Occipital lobe (tissue), 3 donors: ENCODE measurements around the gene ZNF219. TPM values are rescaled to one million over a fixed set of nuclear protein-coding genes. Genes with fewer than 3 reads are reported as not detected.
A peak's percentile ranks its signal among the peaks of the same experiment; 100 is the strongest.
"Not testable (repeated sequence)": the region's sequence is repeated elsewhere in the genome, so short reads cannot be mapped to it uniquely, and the experiment has no call there.

Source experiments
- DNase-seq: peaks from one replicate; lab custom pipeline; 2025; lab: John Stamatoyannopoulos, UW
- small RNA-seq: library from RNA; depleted of rRNA; stranded (forward); fragments of <200 nt; gene quantifications from one replicate; pipeline ENCODE3, GENCODE V24; 2014
- total RNA-seq: library from RNA; depleted of rRNA; stranded (reverse); fragments of >200 nt; gene quantifications from one replicate; pipeline ENCODE4 v1.2.3, GENCODE V29; 2014

The ZNF219 gene
- total RNA-seq, 1 donor from 2014 or later: 9.7 TPM

DNA sequence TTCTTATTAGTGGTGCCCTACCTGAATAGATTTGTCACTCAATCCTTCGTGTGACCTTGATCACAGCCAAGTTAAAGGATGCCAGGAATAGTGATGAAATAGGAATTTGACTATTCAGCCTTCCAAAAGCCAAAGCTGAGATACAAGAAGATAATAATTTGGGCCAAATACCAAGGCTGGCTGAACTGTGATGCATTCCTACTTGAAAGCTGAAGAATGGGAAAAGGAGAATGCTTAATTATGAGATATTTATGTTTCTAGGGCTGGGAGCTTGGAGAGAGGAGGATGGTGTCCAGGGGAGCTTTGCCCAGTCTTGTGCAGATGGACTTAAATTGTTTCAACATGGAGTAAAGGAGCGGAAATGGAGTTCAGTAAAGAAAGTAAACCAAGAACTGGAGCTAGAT is 51.1 kb downstream of the ZNF219 start:
- DNase-seq: no peak

DNA sequence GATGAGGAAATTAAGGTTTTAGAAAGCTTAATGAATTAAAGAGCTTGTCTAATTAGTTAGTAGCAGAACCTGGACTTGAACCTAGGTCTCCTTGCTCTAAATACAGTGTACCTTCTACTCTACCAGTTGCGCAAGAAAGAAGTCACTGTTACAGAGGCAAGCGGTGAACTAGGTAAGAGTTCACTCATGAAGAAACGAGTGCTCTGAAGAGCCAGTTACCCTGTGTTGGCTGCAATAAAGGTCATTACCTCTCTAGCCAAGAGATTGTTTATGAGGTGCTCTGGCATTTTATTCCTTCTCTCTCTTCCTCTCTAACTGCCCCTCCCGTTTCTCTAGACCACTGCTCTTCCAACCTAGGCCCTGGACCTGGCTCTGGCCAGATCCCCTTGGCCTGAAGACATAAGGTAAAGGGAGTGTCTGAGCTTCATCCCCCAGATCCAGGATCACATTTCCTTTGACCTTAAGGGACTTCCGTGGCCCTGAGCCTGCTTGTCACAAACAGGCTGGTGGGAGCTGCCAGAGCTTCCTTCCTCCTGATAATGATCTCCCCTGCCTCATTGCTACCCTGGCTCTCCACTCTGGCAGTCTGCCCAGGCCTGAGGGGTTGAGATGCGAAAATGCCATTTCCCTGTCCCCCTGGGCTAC is 54.4 kb downstream of the ZNF219 start:
- DNase-seq: no peak

DNA sequence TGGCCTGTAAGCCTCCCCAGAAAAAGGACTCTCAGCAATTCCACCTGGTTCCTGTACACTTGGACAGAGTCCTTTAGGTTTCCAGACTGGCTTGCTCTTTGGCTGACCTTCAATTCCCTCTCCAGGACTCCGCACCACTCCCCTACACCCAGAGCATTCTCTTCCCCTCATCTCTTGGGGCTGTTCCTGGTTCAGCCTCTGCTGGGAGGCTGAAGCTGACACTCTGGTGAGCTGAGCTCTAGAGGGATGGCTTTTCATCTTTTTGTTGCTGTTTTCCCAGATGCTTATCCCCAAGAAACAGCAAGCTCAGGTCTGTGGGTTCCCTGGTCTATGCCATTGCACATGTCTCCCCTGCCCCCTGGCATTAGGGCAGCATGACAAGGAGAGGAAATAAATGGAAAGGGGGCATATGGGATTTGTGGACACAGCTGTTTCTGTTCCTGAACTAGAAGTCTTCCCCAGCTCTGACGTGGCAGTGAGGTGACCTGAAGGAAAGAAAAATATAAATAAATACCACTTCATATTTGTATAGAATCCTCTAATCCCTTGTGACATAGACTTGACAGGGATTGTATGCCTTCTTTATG is 55.0 kb downstream of the ZNF219 start:
- DNase-seq: no peak

DNA sequence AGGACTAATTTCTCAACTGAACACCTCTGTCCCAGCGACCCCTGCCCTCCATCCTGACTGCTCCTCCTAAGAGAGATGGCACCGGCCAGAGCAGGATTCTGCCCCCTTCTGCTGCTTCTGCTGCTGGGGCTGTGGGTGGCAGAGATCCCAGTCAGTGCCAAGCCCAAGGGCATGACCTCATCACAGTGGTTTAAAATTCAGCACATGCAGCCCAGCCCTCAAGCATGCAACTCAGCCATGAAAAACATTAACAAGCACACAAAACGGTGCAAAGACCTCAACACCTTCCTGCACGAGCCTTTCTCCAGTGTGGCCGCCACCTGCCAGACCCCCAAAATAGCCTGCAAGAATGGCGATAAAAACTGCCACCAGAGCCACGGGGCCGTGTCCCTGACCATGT is 55.5 kb downstream of the ZNF219 start:
- peak; percentile 27 for DNase-seq

DNA sequence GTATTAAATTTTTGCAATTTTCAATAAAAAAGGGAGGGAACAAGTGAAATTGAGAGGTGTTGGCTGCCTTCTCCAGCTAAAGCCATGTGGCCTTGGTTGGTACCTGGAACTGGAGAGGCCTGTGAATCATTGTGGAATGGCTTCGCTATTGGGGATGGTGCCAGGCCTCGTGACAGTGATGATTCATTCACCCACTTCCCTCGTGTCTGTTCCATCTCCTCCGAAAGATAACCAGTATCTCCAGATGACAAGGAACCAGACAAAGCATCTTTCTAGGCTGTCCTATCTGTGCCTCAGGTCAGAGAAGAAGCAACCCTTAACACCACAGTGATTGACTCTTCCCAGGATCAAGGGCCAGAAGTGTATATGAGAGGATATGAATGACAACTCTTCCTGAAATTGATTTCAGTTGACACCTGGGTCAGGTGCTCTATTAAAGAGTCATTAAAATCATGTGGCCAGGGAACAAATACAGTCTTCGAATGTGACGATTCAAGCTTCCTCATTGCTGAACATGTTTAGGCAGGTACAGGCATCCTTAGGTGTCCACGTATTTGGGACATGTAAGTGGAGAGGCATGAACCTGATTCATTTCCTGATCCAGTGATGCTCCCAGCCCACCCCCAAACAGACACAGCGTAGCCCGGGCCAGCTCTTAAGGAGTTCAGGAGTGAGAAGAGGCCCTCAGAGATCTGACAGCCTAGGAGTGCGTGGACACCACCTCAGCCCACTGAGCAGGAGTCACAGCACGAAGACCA is 56.6 kb downstream of the ZNF219 start, which contains the start of gene RNASE7:
Gene RNASE7, plus strand, starts transcription at position 687 of the 758 bp plus-strand sequence. CDS start 631 bp downstream, outside the sequence.
- peak; percentile 5 for DNase-seq

DNA sequence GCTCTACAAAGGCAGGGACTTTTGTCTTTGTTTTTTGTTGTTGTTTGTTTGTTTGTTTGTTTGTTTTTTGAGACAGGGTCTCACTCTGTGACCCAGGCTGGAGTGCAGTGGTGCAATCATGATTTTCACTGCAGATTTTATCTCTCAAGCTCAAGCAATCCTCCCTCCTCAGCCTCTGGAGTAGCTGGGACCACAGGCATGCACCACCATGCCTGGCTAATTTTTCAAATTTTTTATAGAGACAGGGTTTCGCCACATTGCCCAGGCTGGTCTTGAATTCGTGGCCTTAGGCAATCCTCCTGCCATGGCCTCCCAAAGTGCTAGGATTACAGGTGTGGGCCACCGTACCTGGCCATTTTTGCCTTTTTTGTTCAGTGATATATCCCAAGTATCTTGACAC is 57.5 kb downstream of the ZNF219 start:
- DNase-seq: not testable (repeated sequence)

DNA sequence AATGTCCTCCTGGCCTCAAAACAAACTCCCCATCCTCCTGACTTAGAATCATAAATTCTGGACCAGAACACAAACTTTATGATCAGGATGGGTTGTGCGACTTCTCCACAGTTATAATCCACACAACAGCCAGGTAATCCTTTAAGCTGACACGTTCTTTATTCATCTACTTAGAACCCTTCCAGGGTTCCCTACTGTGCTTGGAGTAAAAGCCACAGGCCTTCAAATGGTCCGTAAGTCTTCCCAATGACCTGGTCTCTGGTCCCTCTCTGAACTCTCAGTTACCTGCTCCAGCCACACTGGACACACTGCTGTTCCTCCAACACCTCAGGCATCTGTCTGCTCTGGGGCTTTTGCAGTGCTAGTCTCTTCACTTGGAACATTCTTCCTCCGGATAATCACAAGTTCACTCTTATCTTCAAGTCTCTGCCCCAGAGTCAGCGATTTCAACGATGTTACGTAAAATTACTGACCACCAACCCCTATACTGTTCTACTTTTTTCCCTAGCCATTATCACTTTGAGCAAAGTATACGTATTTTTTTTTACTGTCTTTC is 58.0 kb downstream of the ZNF219 start:
- no peak for DNase-seq

Small RNAs within 50 kb of the gene (small RNA-seq; reads per million reads assigned to genes)
- not detected for gene RNU6-252P

Other genes starting within 250 kb of the ZNF219 start
- gene RNASE3, start 207.3 kb downstream of the ZNF219 start, total RNA-seq: not detected
- not detected for gene RNASE2, start 143.2 kb downstream of the ZNF219 start, total RNA-seq
- gene METTL17, start 108.7 kb downstream of the ZNF219 start, total RNA-seq: 29.0 TPM
- not detected for gene SLC39A2, start 99.4 kb downstream of the ZNF219 start, total RNA-seq
- gene NDRG2, start 73.6 kb downstream of the ZNF219 start, total RNA-seq: 68.5 TPM
- not detected for gene TPPP2, start 68.4 kb downstream of the ZNF219 start, total RNA-seq
- not detected for gene RNASE13, start 63.8 kb downstream of the ZNF219 start, total RNA-seq
- not detected for gene RNASE7, start 56.3 kb downstream of the ZNF219 start, total RNA-seq
- gene RNASE8, start 40.8 kb downstream of the ZNF219 start, total RNA-seq: not detected
- 15.9 TPM for gene ARHGEF40, start 28.4 kb downstream of the ZNF219 start, total RNA-seq
- gene TMEM253, start 2.4 kb upstream of the ZNF219 start, total RNA-seq: not detected
- not detected for gene OR5AU1, start 57.4 kb upstream of the ZNF219 start, total RNA-seq
- 531 TPM for gene HNRNPC, start 170.8 kb upstream of the ZNF219 start, total RNA-seq
- gene RPGRIP1, start 181.4 kb upstream of the ZNF219 start, total RNA-seq: 0.16 TPM